ENCODE measurements around the gene TH. TPM values are rescaled to one million over a fixed set of nuclear protein-coding genes. Genes with fewer than 3 reads are reported as not detected.

The TH gene
- total RNA-seq, 2 donors from 2014 or later = not detected

GRCh38 chr11:2175659-2176058 is 4.0 kb upstream of the TH start:
- H3K9me3 Mint-ChIP-seq = no peaks in the 10 kb centered on the region
- H3K36me3 Mint-ChIP-seq = no peaks in the 10 kb centered on the region
- no peak for ATAC-seq
- no peak overlapping the region for H3K27ac Mint-ChIP-seq
- no peak for DNase-seq (ENCODE audit: low spot score in 2 of 2)

- no peak for DNase-seq (ENCODE audit: low spot score in 2 of 2)
- H3K36me3 Mint-ChIP-seq = no peaks in the 10 kb centered on the region
- H3K9me3 Mint-ChIP-seq = no peaks in the 10 kb centered on the region
- H3K27ac Mint-ChIP-seq = no peak overlapping the region
- no peak for ATAC-seq
Observed at GRCh38 chr11:2174361-2174760, 2.7 kb upstream of the TH start.

GRCh38 chr11:2173761-2174160 is 2.1 kb upstream of the TH start:
- Mint-ChIP-seq H3K36me3 (no peaks in the 10 kb centered on the region), H3K27ac (no peak overlapping the region), H3K9me3 (no peaks in the 10 kb centered on the region)
- DNase-seq (ENCODE audit: low spot score in 2 of 2) (no peak), ATAC-seq (no peak)

DNA sequence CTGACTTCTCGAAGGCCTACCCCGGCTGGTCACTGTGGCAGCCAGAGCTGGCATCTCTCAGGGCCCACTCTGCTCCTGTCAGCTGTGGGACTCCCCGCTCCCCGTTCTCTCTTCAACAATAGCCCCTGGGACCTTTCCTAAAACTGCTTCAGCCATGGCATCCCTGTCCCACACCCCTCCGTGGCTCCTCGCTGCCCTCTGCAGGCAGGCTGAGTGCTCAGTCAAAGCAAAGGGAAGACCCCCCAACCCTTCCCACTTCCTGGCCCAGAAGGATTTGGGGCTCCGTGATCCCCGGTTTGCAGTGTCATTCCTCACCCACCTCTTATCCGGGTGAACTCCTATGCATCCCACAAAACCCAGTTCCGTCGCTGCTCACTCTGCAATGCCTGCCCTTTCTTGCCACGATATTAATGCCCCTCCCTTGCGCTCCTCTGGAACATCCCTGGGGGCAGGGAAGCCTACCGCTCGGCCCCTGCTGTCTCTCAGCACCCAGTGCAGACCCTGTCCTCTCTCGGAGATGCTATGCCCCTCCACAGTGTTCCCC is 1.6 kb upstream of the TH start:
- Mint-ChIP-seq H3K9me3 (no peaks in the 10 kb centered on the region), H3K27ac (no peak overlapping the region), H3K36me3 (no peaks in the 10 kb centered on the region)
- ATAC-seq (no peak), DNase-seq (ENCODE audit: low spot score in 2 of 2) (no peak)

- Mint-ChIP-seq H3K9me3 (no peaks in the 10 kb centered on the region), H3K27ac (no peak overlapping the region), H3K36me3 (no peaks in the 10 kb centered on the region)
- ATAC-seq = no peak
- no peak for DNase-seq (ENCODE audit: low spot score in 2 of 2)
Observed at GRCh38 chr11:2172676-2173075, 1.1 kb upstream of the TH start.

DNA sequence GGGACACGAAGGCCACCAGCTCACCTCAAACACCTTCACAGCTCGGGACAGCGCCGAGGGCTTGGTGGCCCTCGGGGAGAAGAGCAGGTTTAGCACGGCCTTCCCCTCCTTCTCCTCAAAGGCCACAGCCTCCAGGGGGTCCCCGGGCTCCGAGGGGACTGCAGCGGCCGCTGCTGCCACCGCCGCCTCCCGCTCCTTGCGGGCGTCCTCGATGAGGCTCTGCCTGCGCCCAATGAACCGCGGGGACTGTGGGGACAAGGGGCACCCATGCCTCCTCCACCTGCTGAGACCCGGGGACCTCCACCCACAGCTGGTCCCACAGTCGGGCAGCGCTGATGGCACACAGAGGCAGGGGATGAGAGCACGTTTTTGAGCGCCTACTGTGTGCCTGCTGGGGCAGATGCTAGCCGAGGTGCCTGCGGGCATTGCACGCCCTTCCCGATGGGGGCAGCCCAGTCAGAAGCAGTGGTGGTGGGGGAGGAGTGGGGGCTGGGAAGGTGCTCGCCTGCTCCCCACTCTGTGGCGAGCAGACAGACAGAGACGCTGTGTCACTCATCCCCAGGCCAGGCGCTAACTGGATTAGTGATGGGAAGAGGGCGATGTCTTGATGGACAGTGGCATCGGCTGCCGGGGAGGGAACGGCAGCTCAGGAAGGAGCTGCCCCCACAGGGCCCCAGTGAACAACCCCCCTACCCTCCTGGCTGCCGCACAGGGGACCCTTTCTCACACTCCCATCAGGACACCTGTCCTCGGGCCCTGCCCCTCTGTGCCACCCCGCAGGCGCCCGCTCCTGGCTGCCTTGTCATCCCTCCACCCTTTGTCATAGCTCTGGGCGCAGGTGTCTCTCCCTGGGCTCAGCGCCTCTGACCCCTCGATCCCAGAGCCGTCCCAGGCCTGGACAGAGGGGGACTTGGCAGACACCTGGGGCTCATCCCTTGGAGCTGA is 1.7 kb downstream of the TH start:
- H3K36me3 Mint-ChIP-seq = no peaks in the 10 kb centered on the region

DNA sequence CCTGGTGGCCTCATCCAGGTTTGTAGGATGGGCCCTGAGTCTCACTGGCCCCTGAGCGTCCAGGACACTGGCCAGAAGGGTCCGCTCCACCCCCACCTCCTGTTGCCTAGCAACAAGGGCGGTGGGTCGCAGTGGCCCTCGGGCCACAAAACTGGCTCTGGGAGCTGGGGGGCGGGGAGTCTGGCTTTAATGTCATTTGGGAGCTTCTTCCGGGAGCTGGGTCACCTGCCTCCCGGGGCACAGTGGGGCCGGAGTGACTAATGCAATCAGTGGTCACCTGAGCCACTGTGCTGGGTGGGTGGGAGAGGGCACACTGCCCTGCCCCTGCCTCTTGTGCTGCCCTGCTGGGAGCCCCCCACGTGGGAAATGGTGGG is 2.6 kb downstream of the TH start:
- no peaks in the 10 kb centered on the region for H3K9me3 Mint-ChIP-seq
- ATAC-seq (no peak), DNase-seq (ENCODE audit: low spot score in 2 of 2) (no peak)
- H3K27ac Mint-ChIP-seq = no peak overlapping the region
- H3K36me3 Mint-ChIP-seq = no peaks in the 10 kb centered on the region

More for the DNA sequence above, 1.7 kb downstream of the TH start:
- ATAC-seq = no peak
- no peak for DNase-seq (ENCODE audit: low spot score in 2 of 2)
- Mint-ChIP-seq H3K9me3 (no peaks in the 10 kb centered on the region), H3K27ac (no peak overlapping the region)

GRCh38 chr11:2168286-2169004 is 3.2 kb downstream of the TH start:
- Mint-ChIP-seq H3K27ac (no peak overlapping the region), H3K36me3 (no peaks in the 10 kb centered on the region), H3K9me3 (no peaks in the 10 kb centered on the region)
- no peak for ATAC-seq
- no peak for DNase-seq (ENCODE audit: low spot score in 2 of 2)

- ATAC-seq (no peak), DNase-seq (ENCODE audit: low spot score in 2 of 2) (no peak)
- H3K36me3 Mint-ChIP-seq = no peaks in the 10 kb centered on the region
- H3K9me3 Mint-ChIP-seq = no peaks in the 10 kb centered on the region
- H3K27ac Mint-ChIP-seq = no peak overlapping the region
Observed at GRCh38 chr11:2167141-2168045, 4.2 kb downstream of the TH start.

- H3K36me3 Mint-ChIP-seq = no peaks in the 10 kb centered on the region
- DNase-seq (ENCODE audit: low spot score in 2 of 2) = peak in 1 of 2 donors; percentile 49
- H3K27ac Mint-ChIP-seq = no peak overlapping the region
- peak; percentile 68 to 79 for ATAC-seq
- no peaks in the 10 kb centered on the region for H3K9me3 Mint-ChIP-seq
Observed at GRCh38 chr11:2166091-2166851, 5.3 kb downstream of the TH start.

DNA sequence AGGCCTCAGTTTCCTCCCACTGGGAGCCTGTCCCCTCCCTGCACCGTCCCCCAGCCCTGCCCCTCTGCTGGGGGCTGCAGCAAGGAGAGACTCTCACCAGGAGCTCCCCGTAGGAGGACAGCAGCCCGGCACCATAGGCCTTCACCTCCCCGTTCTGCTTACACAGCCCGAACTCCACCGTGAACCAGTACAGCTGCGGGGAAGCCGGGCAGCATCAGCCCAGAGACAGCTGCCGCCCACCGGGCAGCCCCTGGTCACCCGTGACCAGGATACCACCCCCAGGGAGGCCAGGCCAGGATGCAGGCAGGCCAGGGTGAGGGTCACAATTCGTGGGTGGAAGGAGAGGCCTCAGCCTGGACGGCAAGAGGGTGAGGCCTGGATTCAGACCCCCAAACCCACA is 6.0 kb downstream of the TH start:
- H3K27ac Mint-ChIP-seq = no peak overlapping the region
- DNase-seq (ENCODE audit: low spot score in 2 of 2) = no peak
- H3K36me3 Mint-ChIP-seq = no peaks in the 10 kb centered on the region
- H3K9me3 Mint-ChIP-seq = no peaks in the 10 kb centered on the region
- no peak for ATAC-seq

GRCh38 chr11:2164861-2165555 is 6.6 kb downstream of the TH start:
- DNase-seq (ENCODE audit: low spot score in 2 of 2) (no peak), ATAC-seq (no peak)
- Mint-ChIP-seq H3K36me3 (no peaks in the 10 kb centered on the region), H3K9me3 (no peaks in the 10 kb centered on the region), H3K27ac (no peak overlapping the region)

DNA sequence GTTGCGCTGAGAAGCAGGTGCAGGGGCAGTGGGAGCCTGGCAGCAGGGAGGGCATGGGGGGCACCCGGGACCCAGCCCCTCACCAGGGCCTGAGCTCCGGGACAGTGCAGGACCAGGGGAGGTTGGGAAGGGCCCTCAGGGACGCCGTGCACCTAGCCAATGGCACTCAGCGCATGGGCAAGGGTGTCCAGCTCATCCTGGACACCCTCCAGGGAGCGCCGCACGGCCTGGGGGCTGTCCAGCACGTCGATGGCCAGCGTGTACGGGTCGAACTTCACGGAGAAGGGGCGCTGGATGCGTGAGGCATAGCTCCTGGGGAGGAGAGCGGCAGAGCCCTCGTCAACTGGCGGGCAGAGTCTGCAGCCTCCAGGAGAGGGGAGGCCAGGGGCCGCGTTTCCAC is 7.5 kb downstream of the TH start:
- Mint-ChIP-seq H3K9me3 (no peaks in the 10 kb centered on the region), H3K36me3 (no peaks in the 10 kb centered on the region), H3K27ac (no peak overlapping the region)
- no peak for DNase-seq (ENCODE audit: low spot score in 2 of 2)
- ATAC-seq = no peak

DNA sequence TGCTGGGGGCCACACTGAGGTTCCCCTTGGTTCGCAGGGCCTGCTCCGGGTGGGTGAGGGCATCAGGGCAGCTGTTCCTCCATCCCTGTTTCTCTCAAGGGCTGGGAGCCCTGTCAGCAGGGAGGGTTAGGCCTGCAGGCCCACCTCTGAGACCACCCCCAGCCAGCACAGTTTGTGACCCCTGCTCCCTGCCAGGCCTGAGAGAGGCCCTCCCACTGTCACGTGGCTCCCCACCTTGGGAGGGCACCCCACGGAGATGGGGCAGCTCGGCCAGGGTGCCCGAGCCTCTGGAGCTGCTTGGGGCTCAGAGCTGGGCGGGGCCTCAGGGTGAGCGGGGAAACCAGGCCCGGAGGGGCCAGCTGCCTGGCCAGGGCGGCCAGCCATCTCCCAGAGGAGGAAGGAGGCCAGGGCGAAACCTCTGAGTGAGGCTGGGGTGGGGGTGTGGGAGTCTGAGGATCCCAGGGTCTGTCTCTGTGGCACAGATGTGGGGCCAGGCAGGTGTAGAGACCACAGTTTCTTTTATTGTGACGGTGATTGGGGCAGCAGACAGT is 8.1 kb downstream of the TH start:
- Mint-ChIP-seq H3K36me3 (no peaks in the 10 kb centered on the region), H3K27ac (no peak overlapping the region)

DNA sequence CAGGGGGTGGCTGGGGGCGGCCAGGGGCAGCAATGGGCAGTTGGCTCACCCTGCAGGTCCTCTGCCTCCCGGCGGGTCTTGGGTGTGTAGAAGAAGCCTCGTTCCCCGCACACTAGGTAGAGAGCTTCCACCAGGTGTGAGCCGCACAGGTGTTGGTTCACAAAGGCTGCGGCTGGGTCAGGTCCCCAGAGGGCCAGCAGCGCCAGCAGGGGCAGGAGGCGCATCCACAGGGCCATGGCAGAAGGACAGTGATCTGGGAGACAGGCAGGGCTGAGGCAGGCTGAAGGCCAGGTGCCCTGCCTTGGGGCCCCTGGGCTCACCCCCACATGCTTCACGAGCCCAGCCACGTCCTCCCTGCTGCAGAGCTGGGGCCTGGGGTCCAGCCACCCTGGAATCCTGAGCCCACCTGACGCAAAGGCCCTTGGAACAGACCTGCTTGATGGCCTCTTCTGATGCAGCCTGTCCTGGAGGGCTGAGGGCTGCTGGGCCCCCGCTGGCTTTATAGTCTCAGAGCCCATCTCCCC is 10.8 kb downstream of the TH start, which contains the start of gene INS:
INS (minus strand) TSS at position 474 of the 524 bp plus-strand sequence; CDS start at position 236, 238 bp downstream.
- Mint-ChIP-seq H3K36me3 (no peaks in the 10 kb centered on the region), H3K27ac (no peak within 1 kb of the TSS), H3K9me3 (no peaks in the 10 kb centered on the region)
- no peak for ATAC-seq
- DNase-seq (ENCODE audit: low spot score in 2 of 2) = no peak

More for the DNA sequence above, 8.1 kb downstream of the TH start:
- ATAC-seq (no peak), DNase-seq (ENCODE audit: low spot score in 2 of 2) (no peak)
- H3K9me3 Mint-ChIP-seq = no peaks in the 10 kb centered on the region
